Measurements from ENCODE around the gene EMP1.

EMP1 gene

GRCh38 chr12:13196130-13196921, at the start of gene EMP1:
TSS of gene EMP1 (plus strand) at chr12:13196726. CDS start at chr12:13211511, 14,785 bp downstream.
- DNase-seq (ENCODE audit: low read depth) = no peak

GRCh38 chr12:13147688-13148484, 48.6 kb upstream of the EMP1 start:
- DNase-seq (ENCODE audit: low read depth) = no peak

- DNase-seq (ENCODE audit: low read depth) = no peak
Observed at GRCh38 chr12:13148485-13148847, 48.1 kb upstream of the EMP1 start.

- DNase-seq (ENCODE audit: low read depth) = no peak
Observed at GRCh38 chr12:13149411-13149810, 47.1 kb upstream of the EMP1 start.

- DNase-seq (ENCODE audit: low read depth) = no peak
Observed at GRCh38 chr12:13152281-13152680, 44.2 kb upstream of the EMP1 start.

GRCh38 chr12:13152756-13153155, 43.8 kb upstream of the EMP1 start:
- DNase-seq (ENCODE audit: low read depth) = no peak

- no peak for DNase-seq (ENCODE audit: low read depth)
Observed at GRCh38 chr12:13153180-13153579, 43.3 kb upstream of the EMP1 start.

GRCh38 chr12:13154027-13154538, 42.4 kb upstream of the EMP1 start:
- no peak for DNase-seq (ENCODE audit: low read depth)

- no peak for DNase-seq (ENCODE audit: low read depth)
Observed at GRCh38 chr12:13154831-13155230, 41.7 kb upstream of the EMP1 start.

- DNase-seq (ENCODE audit: low read depth) = no peak
Observed at GRCh38 chr12:13156277-13156676, 40.2 kb upstream of the EMP1 start.

GRCh38 chr12:13161172-13161571, 35.4 kb upstream of the EMP1 start:
- no peak for DNase-seq (ENCODE audit: low read depth)

GRCh38 chr12:13162904-13163303, 33.6 kb upstream of the EMP1 start:
- DNase-seq (ENCODE audit: low read depth) = no peak

- no peak for DNase-seq (ENCODE audit: low read depth)
Observed at GRCh38 chr12:13163868-13164635, 32.5 kb upstream of the EMP1 start.

GRCh38 chr12:13164921-13165616, 31.5 kb upstream of the EMP1 start:
- DNase-seq (ENCODE audit: low read depth) = no peak

- DNase-seq (ENCODE audit: low read depth) = peak; percentile 42
Observed at GRCh38 chr12:13165617-13166041, 30.9 kb upstream of the EMP1 start.

- no peak for DNase-seq (ENCODE audit: low read depth)
Observed at GRCh38 chr12:13167226-13167625, 29.3 kb upstream of the EMP1 start.

GRCh38 chr12:13167906-13168305, 28.6 kb upstream of the EMP1 start:
- DNase-seq (ENCODE audit: low read depth) = no peak

- DNase-seq (ENCODE audit: low read depth) = no peak
Observed at GRCh38 chr12:13169272-13169671, 27.3 kb upstream of the EMP1 start.

GRCh38 chr12:13170892-13171490, 25.5 kb upstream of the EMP1 start:
- DNase-seq (ENCODE audit: low read depth) = no peak

GRCh38 chr12:13171921-13172859, 24.3 kb upstream of the EMP1 start:
- DNase-seq (ENCODE audit: low read depth) = no peak
